Omental fat pad (tissue), 4 donors: ENCODE measurements around the gene GIT2. TPM values are rescaled to one million over a fixed set of nuclear protein-coding genes. Genes with fewer than 3 reads are reported as not detected.
"Not testable (repeated sequence)": the region's sequence is repeated elsewhere in the genome, so short reads cannot be mapped to it uniquely, and the experiment has no call there.

Source experiments
- ATAC-seq: fragments of 150-250 bp; one replicate; pipeline ENCODE4 v1.9.1; 2016; ENCODE audit warnings: mild to moderate bottlenecking, moderate library complexity; ENCODE audit not compliant: low FRiP score
- DNase-seq: peaks from one replicate; pipeline ENCODE4 v3.0.0-alpha.2; 2019; ENCODE audit warnings: low spot score
- CTCF ChIP-seq, 3 donors: fragments of 450-650 bp; IDR thresholded peaks; one replicate each; pipeline ENCODE4 v1.5.1; 2016 to 2017; ENCODE audit warnings: antibody characterized with exemption in 3 of 3, mild to moderate bottlenecking in 3 of 3, moderate library complexity in 2 of 3
- total RNA-seq, 4 donors: library from RNA; depleted of rRNA; stranded (reverse); fragments of >200 nt; gene quantifications; one replicate each; pipeline ENCODE4 v1.1.0, GENCODE V29; 2016

The GIT2 gene
- total RNA-seq, 4 donors from 2014 or later = 28.7 to 77.2 (median 47.0) TPM

- ATAC-seq (no peak), DNase-seq (no peak)
- TF ChIP-seq CTCF (IDR thresholded peaks at IDR 0.05) = no peak
Measured at GRCh38 chr12:109989380-109989779, 6.8 kb downstream of the GIT2 start.

DNA sequence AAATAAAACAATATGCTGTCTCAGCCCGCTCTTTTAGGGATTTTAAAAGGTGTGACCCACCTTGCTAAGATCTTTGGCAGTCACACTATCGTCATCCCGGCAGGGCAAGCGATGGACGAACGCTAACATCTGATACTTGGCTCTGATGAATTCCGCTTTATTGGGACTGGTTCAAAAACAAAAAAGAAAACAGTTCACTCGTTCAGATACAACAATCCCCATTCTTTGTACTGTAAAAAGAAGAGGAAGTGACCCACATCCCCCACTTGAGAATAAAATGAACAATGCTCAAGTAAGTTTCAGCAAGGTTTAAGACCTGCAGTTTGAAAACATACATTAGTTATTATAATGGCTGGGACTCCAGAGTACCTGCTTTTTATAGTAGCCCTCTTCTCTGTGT lies 7.3 kb downstream of the GIT2 start:
- ATAC-seq (no peak), DNase-seq (no peak)
- no peak for TF ChIP-seq CTCF (IDR thresholded peaks at IDR 0.05)

DNA sequence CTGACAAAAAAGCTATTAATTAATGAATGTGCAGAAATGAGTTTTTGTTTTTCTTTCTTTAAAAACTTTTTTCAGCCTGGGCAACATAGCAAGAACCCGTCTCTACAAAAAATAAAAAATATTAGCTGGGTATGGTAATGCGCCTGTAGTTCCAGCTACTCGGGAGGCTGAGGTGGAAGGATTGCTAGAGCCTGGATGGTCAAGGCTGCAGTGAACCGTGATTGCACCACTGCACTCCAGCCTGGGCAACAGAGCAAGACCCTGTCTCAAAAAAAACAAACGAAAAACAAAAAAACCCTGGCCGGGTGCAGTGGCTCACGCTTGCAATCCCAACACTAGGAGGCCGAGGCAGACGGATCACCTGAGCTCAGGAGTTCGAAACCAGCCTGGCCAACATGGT lies 7.9 kb downstream of the GIT2 start:
- no peak for TF ChIP-seq CTCF (IDR thresholded peaks at IDR 0.05)
- ATAC-seq = no peak
- DNase-seq = no peak

- no peak for DNase-seq
- no peak for ATAC-seq
- TF ChIP-seq CTCF (IDR thresholded peaks at IDR 0.05) = no peak
Measured at GRCh38 chr12:109987615-109988014, 8.6 kb downstream of the GIT2 start.

DNA sequence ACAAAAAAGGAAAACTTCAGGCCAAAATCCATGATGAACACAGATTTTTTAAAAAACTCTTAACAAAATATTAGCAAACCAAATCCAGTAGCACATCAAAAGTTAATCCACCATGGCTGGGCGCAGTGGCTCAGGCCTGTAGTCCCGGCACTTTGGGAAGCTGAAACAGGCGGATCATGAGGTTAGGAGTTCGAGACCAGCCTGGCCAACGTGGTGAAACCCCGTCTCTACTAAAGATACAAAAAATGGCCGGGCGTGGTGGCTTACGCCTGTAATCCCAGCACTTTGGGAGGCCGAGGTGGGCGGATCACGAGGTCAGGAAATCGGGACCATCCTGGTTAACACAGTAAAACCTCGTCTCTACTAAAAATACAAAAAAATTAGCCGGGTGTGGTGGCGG lies 9.9 kb downstream of the GIT2 start:
- ATAC-seq, DNase-seq: not testable (repeated sequence)

DNA sequence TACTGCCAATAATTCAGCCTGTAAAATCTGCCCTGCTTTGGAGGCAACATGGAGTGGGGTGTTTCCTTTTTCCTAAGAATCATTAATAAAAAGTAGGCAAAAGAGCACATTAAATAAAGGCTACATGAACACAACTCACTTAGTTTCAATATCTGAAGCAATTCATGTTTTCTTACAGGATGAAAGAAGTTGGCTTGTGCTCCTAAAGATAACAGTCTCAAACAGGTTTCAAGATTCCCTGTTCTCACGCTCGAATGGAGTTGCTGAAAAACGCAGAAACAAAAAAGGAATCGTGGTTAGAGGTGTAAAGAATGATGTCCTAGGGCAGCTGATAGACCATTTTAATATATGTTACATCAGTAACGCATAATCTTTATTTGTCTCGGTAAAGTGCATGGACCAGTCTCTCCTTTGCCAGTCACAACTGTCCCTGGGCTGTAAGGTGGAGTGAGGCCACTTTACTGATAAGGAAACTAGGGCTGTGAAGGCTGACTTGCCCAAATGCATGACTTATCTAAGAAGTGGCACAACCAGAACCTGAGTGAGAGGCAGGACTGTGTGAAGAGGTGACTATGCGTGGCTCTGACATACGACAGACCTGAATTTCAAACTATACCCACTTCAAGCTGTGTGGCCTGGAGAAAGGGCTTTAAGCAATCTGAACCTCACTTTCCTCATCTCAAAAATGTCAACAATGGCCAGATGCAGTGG lies 12.6 kb downstream of the GIT2 start:
- no peak for DNase-seq
- no peak for TF ChIP-seq CTCF (IDR thresholded peaks at IDR 0.05)
- no peak for ATAC-seq

- ATAC-seq = peak; percentile 68
- no peak for DNase-seq
- no peak for TF ChIP-seq CTCF (IDR thresholded peaks at IDR 0.05)
Measured at GRCh38 chr12:109982210-109982609, 14.0 kb downstream of the GIT2 start.
